HEK293 (cell line): ENCODE measurements around the gene AARS2.

Experiments used
- CTCF ChIA-PET: fragments of 350-600 bp; formaldehyde crosslinking; extraction: SDS; loops from one replicate; lab custom pipeline; 2021; ENCODE audit warnings: antibody characterized with exemption; lab: Yijun Ruan, JAX
- POLR2A ChIA-PET: fragments of 300-600 bp; formaldehyde crosslinking; extraction: SDS; loops from one replicate; lab custom pipeline; 2020; ENCODE audit warnings: antibody characterized with exemption, inconsistent platforms; lab: Yijun Ruan, JAX
- H3K27ac ChIP-seq: fragments of 200-500 bp; sonication (Bioruptor generic); 2 replicates; pipeline ENCODE4 v1.5.1; 2014; ENCODE audit warnings: low read depth, low read length, control low read depth, inconsistent platforms; ENCODE audit errors: extremely low read depth
- H3K36me3 ChIP-seq, 2 experiments: fragments of 200-500 bp in 1 of 2; sonication (Bioruptor generic) in 1 of 2; 1 replicate in 1 of 2; 2 replicates in 1 of 2; pipeline ENCODE4 v1.5.1; 2014 to 2017; ENCODE audit warnings: inconsistent platforms in 2 of 2, low read length in 2 of 2; ENCODE audit not compliant: control insufficient read depth in 2 of 2, insufficient read depth in 1 of 2
- H3K4me1 ChIP-seq: fragments of 200-500 bp; sonication (Bioruptor generic); 2 replicates; pipeline ENCODE4 v1.5.1; 2014; ENCODE audit warnings: mild to moderate bottlenecking, low read length, inconsistent platforms; ENCODE audit not compliant: control insufficient read depth, insufficient read depth
- H3K4me3 ChIP-seq: 2 replicates; pipeline ENCODE4 v1.5.1; 2011; ENCODE audit warnings: low read depth, mild to moderate bottlenecking, control low read depth, low read length, moderate library complexity
- H3K9me3 ChIP-seq: fragments of 200-500 bp; sonication (Bioruptor generic); 2 replicates; pipeline ENCODE4 v1.5.1; 2014; ENCODE audit warnings: low read depth, low read length, inconsistent platforms; ENCODE audit not compliant: control insufficient read depth, insufficient read depth
- AEBP2 ChIP-seq: fragments of 450-650 bp; formaldehyde crosslinking; IDR thresholded peaks from 2 replicates; pipeline ENCODE4 v1.5.1; 2016; ENCODE audit warnings: missing biosample characterization, missing genetic modification characterization, borderline replicate concordance
- ATF2 ChIP-seq: fragments of 450-650 bp; formaldehyde crosslinking; IDR thresholded peaks from 2 replicates; pipeline ENCODE4 v1.5.1; 2016; ENCODE audit warnings: missing biosample characterization, missing genetic modification characterization, low read depth
- KLF10 ChIP-seq: fragments of 450-650 bp; IDR thresholded peaks from 2 replicates; pipeline ENCODE4 v1.5.1; 2018; ENCODE audit warnings: missing biosample characterization, mild to moderate bottlenecking, missing genetic modification characterization
- PRDM6 ChIP-seq: fragments of 450-650 bp; formaldehyde crosslinking; IDR thresholded peaks from 2 replicates; pipeline ENCODE4 v1.5.1; 2017; ENCODE audit warnings: missing biosample characterization, missing genetic modification characterization
- SETDB1 ChIP-seq: IDR thresholded peaks from one replicate; pipeline ENCODE4 v1.6.1; 2017; ENCODE audit warnings: mild to moderate bottlenecking, low read length, moderate library complexity, mixed read lengths; ENCODE audit not compliant: insufficient read length
- YY1 ChIP-seq: fragments of 450-650 bp; formaldehyde crosslinking; IDR thresholded peaks from 2 replicates; pipeline ENCODE4 v1.5.1; 2018; ENCODE audit warnings: missing biosample characterization, missing genetic modification characterization
- ZBTB48 ChIP-seq: fragments of 450-650 bp; formaldehyde crosslinking; IDR thresholded peaks from 2 replicates; pipeline ENCODE4 v1.5.1; 2016; ENCODE audit warnings: missing biosample characterization, missing genetic modification characterization
- ZNF112 ChIP-seq: fragments of 450-650 bp; formaldehyde crosslinking; IDR thresholded peaks from 2 replicates; pipeline ENCODE4 v1.5.0; 2017; ENCODE audit warnings: missing biosample characterization, missing genetic modification characterization
- ZNF174 ChIP-seq: fragments of 450-650 bp; formaldehyde crosslinking; IDR thresholded peaks from 2 replicates; pipeline ENCODE4 v1.5.0; 2017; ENCODE audit warnings: missing biosample characterization, mild to moderate bottlenecking, missing genetic modification characterization
- ZNF18 ChIP-seq: fragments of 450-650 bp; formaldehyde crosslinking; IDR thresholded peaks from 2 replicates; pipeline ENCODE4 v1.5.1; 2016; ENCODE audit warnings: missing biosample characterization, missing genetic modification characterization
- ZNF2 ChIP-seq: fragments of 450-650 bp; formaldehyde crosslinking; IDR thresholded peaks from 2 replicates; pipeline ENCODE4 v1.5.1; 2016; ENCODE audit warnings: missing biosample characterization, missing genetic modification characterization
- ZNF223 ChIP-seq: fragments of 450-650 bp; formaldehyde crosslinking; IDR thresholded peaks from 2 replicates; pipeline ENCODE4 v1.5.1; 2016; ENCODE audit warnings: missing biosample characterization, missing genetic modification characterization
- ZNF24 ChIP-seq: fragments of 450-650 bp; formaldehyde crosslinking; IDR thresholded peaks from 2 replicates; pipeline ENCODE4 v1.5.1; 2016; ENCODE audit warnings: missing biosample characterization, missing genetic modification characterization
- ZNF514 ChIP-seq: fragments of 450-650 bp; formaldehyde crosslinking; IDR thresholded peaks from 2 replicates; pipeline ENCODE4 v1.5.1; 2016; ENCODE audit warnings: missing biosample characterization, missing genetic modification characterization
- ZNF549 ChIP-seq: fragments of 450-650 bp; IDR thresholded peaks from 2 replicates; pipeline ENCODE4 v1.5.1; 2018; ENCODE audit warnings: missing biosample characterization, missing genetic modification characterization, mild to moderate bottlenecking, inconsistent platforms, moderate library complexity
- ZNF580 ChIP-seq: fragments of 450-650 bp; formaldehyde crosslinking; IDR thresholded peaks from 2 replicates; pipeline ENCODE4 v1.5.1; 2016; ENCODE audit warnings: missing biosample characterization, missing genetic modification characterization
- ZNF626 ChIP-seq: fragments of 450-650 bp; sonication (Bioruptor Pico); formaldehyde crosslinking; IDR thresholded peaks from 2 replicates; pipeline ENCODE4 v1.5.1; 2018; ENCODE audit warnings: missing biosample characterization, missing genetic modification characterization, inconsistent platforms
- ZNF707 ChIP-seq: fragments of 450-650 bp; formaldehyde crosslinking; IDR thresholded peaks from 2 replicates; pipeline ENCODE4 v1.5.1; 2016; ENCODE audit warnings: missing biosample characterization, missing genetic modification characterization
- ZNF776 ChIP-seq: fragments of 450-650 bp; formaldehyde crosslinking; IDR thresholded peaks from 2 replicates; pipeline ENCODE4 v1.5.0; 2017; ENCODE audit warnings: missing biosample characterization, missing genetic modification characterization, borderline replicate concordance
- ZNF792 ChIP-seq: fragments of 450-650 bp; formaldehyde crosslinking; IDR thresholded peaks from 2 replicates; pipeline ENCODE4 v1.5.1; 2016; ENCODE audit warnings: missing biosample characterization, missing genetic modification characterization
- ZSCAN4 ChIP-seq: fragments of 450-650 bp; formaldehyde crosslinking; IDR thresholded peaks from 2 replicates; pipeline ENCODE4 v1.5.1; 2017; ENCODE audit warnings: missing biosample characterization, missing genetic modification characterization

Gene AARS2

GRCh38 chr6:44260451-44261297 lies 52.5 kb downstream of the AARS2 start:
- no peaks in the 10 kb centered on the region for H3K9me3 ChIP-seq
- H3K4me3 ChIP-seq: no peak overlapping the region
- no peak for TF ChIP-seq ZNF2 (tag by site-specific recombination)
- peak; percentile 89 for TF ChIP-seq ZSCAN4 (tag by site-specific recombination)
- H3K4me1 ChIP-seq: peaks cover 4% of the 10 kb centered on the region; the same call in 1 of the 2 replicates
- H3K36me3 ChIP-seq: peaks cover 0 to 33% of the 10 kb centered on the region in 2 experiments; a peak in 1 of 3 replicates
- no peak overlapping the region for H3K27ac ChIP-seq
- ChIA-PET POLR2A (interaction anchor here (0.7 kb wide), 1 partner anchor 14 kb away, joined by 3 read pairs; the partner anchor contains the start of gene HSP90AB1), CTCF (interaction anchor here (1.7 kb wide), 1 partner anchor 88 kb away, joined by 4 read pairs; no protein-coding TSS in a partner anchor)

- no peaks in the 10 kb centered on the region for H3K9me3 ChIP-seq
- ChIA-PET CTCF (no interaction called here), POLR2A (interaction anchor here (0.7 kb wide), 1 partner anchor 13 kb away, joined by 3 read pairs; the partner anchor contains the start of gene HSP90AB1)
- peaks cover 0 to 40% of the 10 kb centered on the region in 2 experiments; a peak in 1 of 3 replicates for H3K36me3 ChIP-seq
- peaks cover 4% of the 10 kb centered on the region; the same call in 1 of the 2 replicates for H3K4me1 ChIP-seq
- no peak overlapping the region for H3K27ac ChIP-seq
- no peak overlapping the region for H3K4me3 ChIP-seq
- TF ChIP-seq ZBTB48 (tag by site-specific recombination): no peak
- TF ChIP-seq ZNF18 (tag by site-specific recombination): no peak
- no peak for TF ChIP-seq ZNF24
- TF ChIP-seq ZNF580 (tag by site-specific recombination): no peak
- TF ChIP-seq ZNF776 (tag by site-specific recombination): no peak
- TF ChIP-seq AEBP2: no peak
- TF ChIP-seq ZNF112 (tag by site-specific recombination): no peak
- TF ChIP-seq ZNF626 (tag by site-specific recombination): no peak
- no peak for TF ChIP-seq ZNF707 (tag by site-specific recombination)
- no peak for TF ChIP-seq ZNF549 (tag by site-specific recombination)
- no peak for TF ChIP-seq ZNF223 (tag by site-specific recombination)
- TF ChIP-seq ZNF174 (tag by site-specific recombination): no peak
- no peak for TF ChIP-seq ZNF792
- TF ChIP-seq YY1 (tag by site-specific recombination): no peak
- TF ChIP-seq ZNF514 (tag by site-specific recombination): no peak
- TF ChIP-seq ATF2: no peak
- TF ChIP-seq KLF10 (tag by site-specific recombination): no peak
- TF ChIP-seq PRDM6 (tag by site-specific recombination): no peak
- no peak for TF ChIP-seq SETDB1
These were observed 53.1 kb downstream of the AARS2 start for GRCh38 chr6:44260011-44260410.
